B cell (primary cell): ENCODE measurements around the gene BEAN1. TPM values are rescaled to one million over a fixed set of nuclear protein-coding genes. Genes with fewer than 3 reads are reported as not detected.

ENCODE experiments used
- ATAC-seq: fragments of 200-7000 bp; cut with Tn5 transposase; one replicate; pipeline ENCODE4 v1.10.0; 2021; ENCODE audit warnings: low read depth, mild to moderate bottlenecking, moderate number of reproducible peaks, moderate library complexity
- CTCF ChIA-PET: fragments of 350-600 bp; sonication (Branson Sonifier 250); formaldehyde crosslinking; loops from one replicate; lab custom pipeline; 2021; ENCODE audit warnings: antibody characterized with exemption, inconsistent platforms; lab: Charles Lee
- POLR2A ChIA-PET: fragments of 350-600 bp; sonication (Branson Sonifier 250); formaldehyde crosslinking; loops from one replicate; lab custom pipeline; 2021; ENCODE audit warnings: antibody characterized with exemption; lab: Charles Lee
- DNase-seq: peaks from one replicate; pipeline ENCODE4 v3.0.0; 2013
- H2AFZ ChIP-seq: 2 replicates; pipeline ENCODE4 v1.6.1; 2012; ENCODE audit warnings: mild to moderate bottlenecking, low read depth, low read length; ENCODE audit not compliant: insufficient read depth, poor library complexity, severe bottlenecking
- H3K27ac ChIP-seq, 2 donors: 1 replicate in 1 of 2; 2 replicates in 1 of 2; pipeline ENCODE4 v1.5.1; 2012 to 2013; ENCODE audit warnings: low read length in 2 of 2, mild to moderate bottlenecking in 2 of 2, moderate library complexity in 1 of 2
- H3K27me3 ChIP-seq, 4 experiments: fragments of 200-600 bp in 1 of 4; sonication (generic) in 1 of 4; replicated peaks in 1 of 4; 1 replicate in 2 of 4; 2 replicates in 2 of 4; pipeline versions ENCODE4 v1.6.1 to v1.7.0; 2013 to 2016; ENCODE audit warnings: low read length in 3 of 4, mild to moderate bottlenecking in 2 of 4, mixed read lengths in 1 of 4, moderate library complexity in 1 of 4; ENCODE audit not compliant: insufficient read depth in 4 of 4, control insufficient read depth in 3 of 4; ENCODE audit errors: control extremely low read depth in 1 of 4
- H3K36me3 ChIP-seq, 2 experiments: replicated peaks in 1 of 2; 1 replicate in 1 of 2; 2 replicates in 1 of 2; pipeline versions ENCODE4 v1.6.1 to v1.7.1; 2013; ENCODE audit warnings: low read length in 1 of 2; ENCODE audit not compliant: insufficient read depth in 2 of 2, control insufficient read depth in 1 of 2; ENCODE audit errors: control extremely low read depth in 1 of 2, extremely low read depth in 1 of 2
- H3K4me1 ChIP-seq, 2 donors: fragments of 200-600 bp in 1 of 2; sonication (generic) in 1 of 2; 1 replicate in 1 of 2; 2 replicates in 1 of 2; pipeline versions ENCODE4 v1.5.1 to v1.6.1; 2013 to 2017; ENCODE audit warnings: low read length in 2 of 2; ENCODE audit not compliant: control insufficient read depth in 2 of 2, insufficient read depth in 2 of 2
- H3K4me2 ChIP-seq: replicated peaks from 2 replicates; pipeline ENCODE3; 2012; ENCODE audit warnings: mild to moderate bottlenecking, low read depth, low read length; ENCODE audit not compliant: poor library complexity, severe bottlenecking
- H3K4me3 ChIP-seq, 5 experiments: fragments of 200-600 bp in 1 of 5; sonication (generic) in 1 of 5; 1 replicate in 3 of 5; 2 replicates in 2 of 5; pipeline versions ENCODE4 v1.5.1 to v1.7.0; 2011 to 2016; ENCODE audit warnings: low read length in 4 of 5, mild to moderate bottlenecking in 4 of 5, low read depth in 2 of 5, control low read depth in 1 of 5, moderate library complexity in 1 of 5; ENCODE audit not compliant: insufficient read depth in 1 of 5; ENCODE audit errors: control extremely low read depth in 1 of 5, extremely low read depth in 1 of 5
- H3K79me2 ChIP-seq: fragments of 200-600 bp; sonication (generic); one replicate; pipeline ENCODE4 v1.6.0; 2016; ENCODE audit warnings: low read length; ENCODE audit not compliant: control insufficient read depth, insufficient read depth
- H3K9ac ChIP-seq: fragments of 200-600 bp; sonication (generic); 2 replicates; pipeline ENCODE4 v1.6.1; 2017; ENCODE audit warnings: mild to moderate bottlenecking, low read length, moderate library complexity
- H3K9me3 ChIP-seq, 3 donors: one replicate each; pipeline versions ENCODE4 v1.6.1 to v1.7.1; 2013; ENCODE audit warnings: low read length in 2 of 3; ENCODE audit not compliant: control insufficient read depth in 2 of 3, insufficient read depth in 1 of 3; ENCODE audit errors: control extremely low read depth in 1 of 3
- H4K20me1 ChIP-seq: 2 replicates; pipeline ENCODE4 v1.6.0; 2012; ENCODE audit warnings: mild to moderate bottlenecking, low read length; ENCODE audit not compliant: insufficient read depth, control insufficient read depth, poor library complexity, severe bottlenecking
- H3K27ac Mint-ChIP-seq: one replicate; pipeline ENCODE4 v1.8.0; 2021; ENCODE audit warnings: mixed read lengths
- H3K27me3 Mint-ChIP-seq: one replicate; pipeline ENCODE4 v1.8.0; 2021; ENCODE audit warnings: mixed read lengths
- H3K4me1 Mint-ChIP-seq: one replicate; pipeline ENCODE4 v1.8.0; 2021; ENCODE audit warnings: mixed read lengths
- H3K4me3 Mint-ChIP-seq: one replicate; pipeline ENCODE4 v1.8.0; 2021; ENCODE audit warnings: mixed read lengths
- H3K9me3 Mint-ChIP-seq: one replicate; pipeline ENCODE4 v1.8.0; 2022; ENCODE audit warnings: mixed read lengths; ENCODE audit not compliant: insufficient read depth
- CTCF ChIP-seq: fragments of 200-600 bp; IDR thresholded peaks from one replicate; pipeline ENCODE4 v1.8.0; 2022; ENCODE audit warnings: antibody characterized with exemption, mild to moderate bottlenecking
- EZH2 ChIP-seq: IDR thresholded peaks from 2 replicates; pipeline ENCODE4 v1.6.1; 2012; ENCODE audit warnings: borderline replicate concordance, low read depth, mild to moderate bottlenecking, moderate library complexity, low read length; ENCODE audit not compliant: insufficient read depth, poor library complexity, severe bottlenecking
- WGBS: methylation state at CpG from one replicate; pipeline ENCODE4 v1.1.5; 2013; ENCODE audit warnings: missing lambda C conversion rate; ENCODE audit not compliant: insufficient coverage; 5-methylcytosine and 5-hydroxymethylcytosine counted together
- intact Hi-C: fragments of 100-400 bp; cut with micrococcal nuclease; formaldehyde crosslinking; loops from one replicate; pipeline ENCODE4 v1.10.0; 2022
- polyA plus RNA-seq: library from polyadenylated mRNA; depleted of rRNA; stranded (reverse); fragments of >200 nt; gene quantifications from 2 replicates; pipeline ENCODE4 v1.2.3, GENCODE V29; 2012
- total RNA-seq, 2 donors: library from RNA; stranded (reverse); fragments of 120-200 nt in 1 of 2; gene quantifications; 1 replicate in 1 of 2; 2 replicates in 1 of 2; pipeline versions ENCODE4 v1.2.3 to v1.2.4, GENCODE V29; 2013 to 2022

BEAN1 gene
- total and polyA plus RNA-seq, 2 donors (not counting 1 experiment from before 2014, with no cell fraction given): not detected

GRCh38 chr16:66528294-66528693 is 101.2 kb downstream of the BEAN1 start:
- ChIA-PET POLR2A (no interaction called here), CTCF (interaction anchor here (0.6 to 2.3 kb wide), 3 partner anchors 13 to 61 kb away, joined by 3 to 10 read pairs (median 5); no protein-coding TSS in a partner anchor)
- Mint-ChIP-seq H3K9me3 (no peaks in the 10 kb centered on the region), H3K4me1 (peaks cover 36% of the 10 kb centered on the region), H3K4me3 (no peak overlapping the region), H3K27me3 (no peaks in the 10 kb centered on the region), H3K27ac (no peak overlapping the region)
- H3K9me3 ChIP-seq: no peaks in the 10 kb centered on the region
- no peaks in the 10 kb centered on the region for H3K27me3 ChIP-seq
- peaks cover 29 to 36% of the 10 kb centered on the region in 2 donors for H3K4me1 ChIP-seq
- H4K20me1 ChIP-seq: no peaks in the 10 kb centered on the region
- H2AFZ ChIP-seq: no peak overlapping the region
- no peak overlapping the region for H3K4me3 ChIP-seq
- H3K79me2 ChIP-seq: no peaks in the 10 kb centered on the region
- intact Hi-C loops: no loop called here
- no peak for DNase-seq
- TF ChIP-seq CTCF (no peak), EZH2 (no peak)
- H3K4me2 ChIP-seq: no peak overlapping the region
- H3K36me3 ChIP-seq: no peaks in the 10 kb centered on the region
- WGBS: 92% methylated on average over 5 of the region's 5 CpGs
- no peak overlapping the region for H3K27ac ChIP-seq
- no peak for ATAC-seq
- H3K9ac ChIP-seq: no peak overlapping the region

GRCh38 chr16:66529475-66529874 is 102.4 kb downstream of the BEAN1 start:
- no peaks in the 10 kb centered on the region for H4K20me1 ChIP-seq
- no peak overlapping the region for H2AFZ ChIP-seq
- peaks cover 18 to 24% of the 10 kb centered on the region in 2 donors for H3K4me1 ChIP-seq
- DNase-seq: no peak
- ChIA-PET POLR2A (interaction anchor here (0.5 kb wide), 1 partner anchor 78 kb away, joined by 3 read pairs; no protein-coding TSS in a partner anchor), CTCF (interaction anchor here (1.0 kb wide), 1 partner anchor 12 kb away, joined by 3 read pairs; no protein-coding TSS in a partner anchor)
- no peak for ATAC-seq
- no peak for TF ChIP-seq EZH2
- no peak for TF ChIP-seq CTCF
- no peaks in the 10 kb centered on the region for H3K79me2 ChIP-seq
- no peak overlapping the region for H3K4me2 ChIP-seq
- no peak overlapping the region for H3K4me3 Mint-ChIP-seq
- no peaks in the 10 kb centered on the region for H3K36me3 ChIP-seq
- no peaks in the 10 kb centered on the region for H3K27me3 ChIP-seq
- H3K4me3 ChIP-seq: no peak overlapping the region
- no peak overlapping the region for H3K27ac Mint-ChIP-seq
- H3K9me3 Mint-ChIP-seq: no peaks in the 10 kb centered on the region
- H3K27me3 Mint-ChIP-seq: no peaks in the 10 kb centered on the region
- WGBS: 88% methylated on average over 6 of the region's 6 CpGs
- peaks cover 26% of the 10 kb centered on the region for H3K4me1 Mint-ChIP-seq
- H3K9ac ChIP-seq: no peak overlapping the region
- intact Hi-C loops: no loop called here
- no peaks in the 10 kb centered on the region for H3K9me3 ChIP-seq
- no peak overlapping the region for H3K27ac ChIP-seq

Other genes with a start within 250 kb of the BEAN1 start
- gene CDH5, start 60.6 kb upstream of the BEAN1 start, total RNA-seq: not detected in 2 replicates
- not detected in 2 replicates for gene CDH5, start 60.6 kb upstream of the BEAN1 start, polyA plus RNA-seq
- gene TK2, start 122.8 kb downstream of the BEAN1 start, total RNA-seq: 9.7 and 10.3 TPM in 2 replicates
- gene TK2, start 122.8 kb downstream of the BEAN1 start, polyA plus RNA-seq: 2.9 and 4.9 TPM in 2 replicates
- 28.9 and 30.4 TPM in 2 replicates for gene CKLF, start 125.3 kb downstream of the BEAN1 start, total RNA-seq
- gene CKLF, start 125.3 kb downstream of the BEAN1 start, polyA plus RNA-seq: 43.9 and 53.6 TPM in 2 replicates
- 5.5 and 5.9 TPM in 2 replicates for gene CMTM1, start 139.1 kb downstream of the BEAN1 start, total RNA-seq
- 1.6 and 1.8 TPM in 2 replicates for gene CMTM1, start 139.1 kb downstream of the BEAN1 start, polyA plus RNA-seq
- gene CMTM2, start 152.2 kb downstream of the BEAN1 start, total RNA-seq: not detected in 2 replicates
- gene CMTM2, start 152.2 kb downstream of the BEAN1 start, polyA plus RNA-seq: not detected in 2 replicates
- gene CMTM3, start 177.4 kb downstream of the BEAN1 start, total RNA-seq: 6.2 and 7.5 TPM in 2 replicates
- 8.7 and 10.9 TPM in 2 replicates for gene CMTM3, start 177.4 kb downstream of the BEAN1 start, polyA plus RNA-seq